Hematopoietic multipotent progenitor cell treated with erythropoietin and hydrocortisone succinate and interleukin-3 and kit ligand, for 15 days (in vitro differentiated cells): ENCODE data around the gene CFAP45.
A peak's percentile ranks its signal among the peaks of the same experiment; 100 is the strongest.

ENCODE experiments used
- DNase-seq: peaks from one replicate; pipeline ENCODE4 v3.0.0-alpha.2; 2015; ENCODE audit warnings: low spot score

The CFAP45 gene

GRCh38 chr1:159877695-159878444, 22.1 kb downstream of the CFAP45 start:
- DNase-seq: peak; percentile 16

- DNase-seq: no peak
Measured at GRCh38 chr1:159873530-159874143, 26.3 kb downstream of the CFAP45 start.

GRCh38 chr1:159872891-159873290, 27.1 kb downstream of the CFAP45 start:
- no peak for DNase-seq

GRCh38 chr1:159870704-159871103, 29.3 kb downstream of the CFAP45 start:
- DNase-seq: no peak

- no peak for DNase-seq
Measured at GRCh38 chr1:159869607-159870006, 30.4 kb downstream of the CFAP45 start.

- DNase-seq: no peak
Measured at GRCh38 chr1:159869173-159869572, 30.8 kb downstream of the CFAP45 start.

- DNase-seq: no peak
Measured at GRCh38 chr1:159868766-159869165, 31.2 kb downstream of the CFAP45 start.

GRCh38 chr1:159867664-159868026, 32.3 kb downstream of the CFAP45 start:
- DNase-seq: no peak

GRCh38 chr1:159866905-159867663, 32.9 kb downstream of the CFAP45 start:
- no peak for DNase-seq

- no peak for DNase-seq
Measured at GRCh38 chr1:159866066-159866465, 33.9 kb downstream of the CFAP45 start.

- no peak for DNase-seq
Measured at GRCh38 chr1:159864262-159864661, 35.7 kb downstream of the CFAP45 start.

- DNase-seq: no peak
Measured at GRCh38 chr1:159862557-159862956, 37.4 kb downstream of the CFAP45 start, which contains the start of gene VSIG8. TSS of gene VSIG8 (minus strand) at chr1:159862657. CDS start at chr1:159862521, 136 bp downstream.

- DNase-seq: no peak
Measured at GRCh38 chr1:159862031-159862430, 37.9 kb downstream of the CFAP45 start.

- no peak for DNase-seq
Measured at GRCh38 chr1:159861218-159861617, 38.7 kb downstream of the CFAP45 start.

- DNase-seq: no peak
Measured at GRCh38 chr1:159860456-159860855, 39.5 kb downstream of the CFAP45 start.

- no peak for DNase-seq
Measured at GRCh38 chr1:159859767-159860322, 40.1 kb downstream of the CFAP45 start.

GRCh38 chr1:159857889-159858288, 42.1 kb downstream of the CFAP45 start:
- DNase-seq: no peak

- DNase-seq: no peak
Measured at GRCh38 chr1:159856576-159856975, 43.4 kb downstream of the CFAP45 start.

- DNase-seq: no peak
Measured at GRCh38 chr1:159855709-159856108, 44.3 kb downstream of the CFAP45 start.

- peak; percentile 27 for DNase-seq
Measured at GRCh38 chr1:159854693-159855192, 45.2 kb downstream of the CFAP45 start.

- no peak for DNase-seq
Measured at GRCh38 chr1:159854116-159854692, 45.8 kb downstream of the CFAP45 start.
